ENCODE results near the gene TENT4B.

GRCh38 chr16:50172195-50172922 is 19.3 kb downstream of the TENT4B start:
- TF ChIP-seq TCF12 (IDR thresholded peaks at IDR 0.05; ENCODE audit: low read depth) (no peak), EGR1 (IDR thresholded peaks at IDR 0.05) (no peak), FOXM1 (IDR thresholded peaks at IDR 0.05; ENCODE audit: borderline replicate concordance, low read depth) (no peak), CEBPB (IDR thresholded peaks at IDR 0.05) (no peak), EP300 (IDR thresholded peaks at IDR 0.05; ENCODE audit: borderline replicate concordance) (no peak), TEAD4 (IDR thresholded peaks at IDR 0.05) (no peak), ZBTB7A (IDR thresholded peaks at IDR 0.05; ENCODE audit: low read depth) (no peak), CREB1 (IDR thresholded peaks at IDR 0.05; ENCODE audit: low read depth) (no peak), TAF1 (IDR thresholded peaks at IDR 0.05; ENCODE audit: low read depth) (no peak)
- TF ChIP-seq, protein P1, sequence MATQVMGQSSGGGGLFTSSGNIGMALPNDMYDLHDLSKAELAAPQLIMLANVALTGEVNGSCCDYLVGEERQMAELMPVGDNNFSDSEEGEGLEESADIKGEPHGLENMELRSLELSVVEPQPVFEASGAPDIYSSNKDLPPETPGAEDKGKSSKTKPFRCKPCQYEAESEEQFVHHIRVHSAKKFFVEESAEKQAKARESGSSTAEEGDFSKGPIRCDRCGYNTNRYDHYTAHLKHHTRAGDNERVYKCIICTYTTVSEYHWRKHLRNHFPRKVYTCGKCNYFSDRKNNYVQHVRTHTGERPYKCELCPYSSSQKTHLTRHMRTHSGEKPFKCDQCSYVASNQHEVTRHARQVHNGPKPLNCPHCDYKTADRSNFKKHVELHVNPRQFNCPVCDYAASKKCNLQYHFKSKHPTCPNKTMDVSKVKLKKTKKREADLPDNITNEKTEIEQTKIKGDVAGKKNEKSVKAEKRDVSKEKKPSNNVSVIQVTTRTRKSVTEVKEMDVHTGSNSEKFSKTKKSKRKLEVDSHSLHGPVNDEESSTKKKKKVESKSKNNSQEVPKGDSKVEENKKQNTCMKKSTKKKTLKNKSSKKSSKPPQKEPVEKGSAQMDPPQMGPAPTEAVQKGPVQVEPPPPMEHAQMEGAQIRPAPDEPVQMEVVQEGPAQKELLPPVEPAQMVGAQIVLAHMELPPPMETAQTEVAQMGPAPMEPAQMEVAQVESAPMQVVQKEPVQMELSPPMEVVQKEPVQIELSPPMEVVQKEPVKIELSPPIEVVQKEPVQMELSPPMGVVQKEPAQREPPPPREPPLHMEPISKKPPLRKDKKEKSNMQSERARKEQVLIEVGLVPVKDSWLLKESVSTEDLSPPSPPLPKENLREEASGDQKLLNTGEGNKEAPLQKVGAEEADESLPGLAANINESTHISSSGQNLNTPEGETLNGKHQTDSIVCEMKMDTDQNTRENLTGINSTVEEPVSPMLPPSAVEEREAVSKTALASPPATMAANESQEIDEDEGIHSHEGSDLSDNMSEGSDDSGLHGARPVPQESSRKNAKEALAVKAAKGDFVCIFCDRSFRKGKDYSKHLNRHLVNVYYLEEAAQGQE (IDR thresholded peaks at IDR 0.05; ENCODE audit: low read depth): no peak
- TF ChIP-seq, protein P2, sequence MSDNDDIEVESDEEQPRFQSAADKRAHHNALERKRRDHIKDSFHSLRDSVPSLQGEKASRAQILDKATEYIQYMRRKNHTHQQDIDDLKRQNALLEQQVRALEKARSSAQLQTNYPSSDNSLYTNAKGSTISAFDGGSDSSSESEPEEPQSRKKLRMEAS (IDR thresholded peaks at IDR 0.05): no peak
- TF ChIP-seq, protein P3, sequence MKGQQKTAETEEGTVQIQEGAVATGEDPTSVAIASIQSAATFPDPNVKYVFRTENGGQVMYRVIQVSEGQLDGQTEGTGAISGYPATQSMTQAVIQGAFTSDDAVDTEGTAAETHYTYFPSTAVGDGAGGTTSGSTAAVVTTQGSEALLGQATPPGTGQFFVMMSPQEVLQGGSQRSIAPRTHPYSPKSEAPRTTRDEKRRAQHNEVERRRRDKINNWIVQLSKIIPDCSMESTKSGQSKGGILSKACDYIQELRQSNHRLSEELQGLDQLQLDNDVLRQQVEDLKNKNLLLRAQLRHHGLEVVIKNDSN (IDR thresholded peaks at IDR 0.05): no peak
